ENCODE results near the gene C16orf90. TPM values are rescaled to one million over a fixed set of nuclear protein-coding genes. Genes with fewer than 3 reads are reported as not detected.
"Not testable (repeated sequence)": the region's sequence is repeated elsewhere in the genome, so short reads cannot be mapped to it uniquely, and the experiment has no call there.

The C16orf90 gene
- total RNA-seq, 1 donor from 2014 or later, result not detected

DNA sequence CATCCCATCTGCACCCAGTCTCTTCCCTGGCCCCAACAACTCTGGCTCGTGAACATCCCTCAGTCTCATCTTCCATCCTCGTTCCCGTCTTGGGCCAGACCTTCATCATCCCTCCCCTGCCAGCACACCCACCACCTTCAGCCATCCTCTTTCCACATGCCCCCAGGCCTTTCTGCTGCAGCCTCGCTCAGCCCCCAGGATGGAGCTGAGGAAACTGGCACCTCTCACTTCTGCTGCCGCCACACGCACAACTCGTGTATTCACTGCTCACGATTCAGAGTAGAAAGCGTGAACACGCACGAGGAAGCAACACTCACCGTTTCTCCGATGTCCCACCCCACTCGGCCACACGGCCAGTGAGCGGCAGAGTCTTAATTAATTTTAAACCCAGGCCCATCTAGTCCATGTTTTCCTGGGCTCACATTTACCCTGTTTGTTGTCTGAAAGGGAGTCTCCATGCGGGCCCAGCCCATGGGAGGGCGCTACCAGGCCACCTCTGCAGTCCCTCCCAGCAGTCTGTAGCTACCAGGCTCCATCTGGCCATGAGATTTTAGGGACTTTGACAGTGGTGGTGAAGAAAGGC, 12.5 kb downstream of the C16orf90 start:
- DNase-seq, result no peak

DNA sequence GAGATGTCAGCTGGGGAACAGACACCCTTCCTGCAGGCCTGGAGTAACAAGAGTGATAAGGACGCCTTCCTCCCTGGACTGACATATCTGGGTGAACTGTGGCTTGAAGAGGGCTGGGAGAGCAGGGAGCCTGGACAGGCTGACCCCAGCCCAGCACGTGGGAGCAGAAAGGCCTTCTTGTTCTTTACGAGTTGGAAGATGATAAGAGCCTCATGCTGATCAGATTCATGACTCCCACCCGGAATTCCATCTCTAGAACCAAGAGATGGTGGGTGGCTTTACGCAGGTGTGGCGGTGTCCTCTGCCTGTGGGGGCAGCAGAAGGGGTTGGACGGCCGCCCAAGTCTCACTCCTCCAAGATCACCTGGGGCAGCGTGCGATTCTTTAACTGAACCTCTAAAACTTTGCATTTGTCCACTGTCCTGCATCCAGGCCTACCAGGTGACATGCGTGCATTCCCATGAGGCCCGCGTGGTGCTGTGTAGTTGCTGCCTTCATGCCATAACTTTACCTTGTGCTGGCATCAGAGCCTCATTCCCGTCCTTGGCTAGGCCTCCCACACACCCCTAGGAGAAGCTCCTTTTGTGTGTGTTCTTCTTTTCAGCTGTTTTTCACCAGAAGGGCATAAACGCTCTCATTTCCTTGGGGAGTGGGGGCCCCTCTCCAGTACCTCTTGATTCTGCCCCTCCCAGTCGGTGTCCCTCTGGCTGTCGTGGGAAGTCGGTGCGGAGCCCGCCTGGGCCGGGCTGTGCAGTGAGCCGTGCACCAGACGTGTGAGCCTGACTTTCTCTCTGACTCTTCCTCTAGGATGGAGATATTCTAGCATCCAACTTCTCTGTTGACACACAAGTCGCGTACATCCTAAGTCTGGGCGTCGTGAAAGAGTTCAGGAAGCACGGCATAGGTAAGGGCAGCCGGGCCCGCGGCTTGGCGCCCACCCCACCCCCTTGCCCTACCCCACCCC, 13.3 kb downstream of the C16orf90 start:
- DNase-seq, result no peak

DNA sequence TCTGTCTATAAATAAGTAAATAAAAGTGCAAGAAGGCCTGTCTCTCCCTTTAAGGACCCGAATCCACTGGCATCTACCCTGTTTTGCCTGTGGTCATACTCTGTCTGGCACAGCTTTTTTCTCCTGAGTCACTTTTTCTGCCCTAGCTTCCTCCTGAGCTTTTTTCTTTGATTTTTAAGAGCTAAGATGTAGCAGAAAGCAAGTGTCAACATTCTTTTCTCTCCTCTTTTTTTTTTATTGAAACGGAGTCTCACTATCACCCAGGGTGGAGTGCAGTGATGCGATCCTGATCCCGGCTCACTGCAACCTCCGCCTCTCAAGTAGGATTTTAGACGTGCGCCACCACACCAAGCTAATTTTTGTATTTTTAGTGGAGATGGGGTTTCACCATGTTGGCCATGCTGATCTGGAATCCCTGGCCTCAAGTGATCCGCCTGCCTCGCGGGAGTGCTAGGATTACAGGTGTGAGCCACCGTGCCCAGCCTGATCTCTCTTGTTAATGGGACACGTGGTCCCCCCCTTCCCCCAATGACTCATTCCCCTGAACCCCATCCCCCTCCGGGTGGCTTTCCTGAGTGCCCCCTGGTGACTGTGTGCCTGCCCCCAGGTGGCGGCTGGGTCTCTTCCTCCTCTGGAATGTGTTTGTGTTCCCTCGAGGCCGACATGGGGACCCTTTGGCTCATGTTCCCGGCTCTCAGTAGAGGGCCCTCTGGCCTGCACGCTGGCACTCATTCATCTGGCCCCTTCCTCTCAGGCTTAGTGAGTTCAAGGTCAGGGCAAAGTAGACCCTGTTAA, 14.2 kb downstream of the C16orf90 start:
- DNase-seq, result no peak

DNA sequence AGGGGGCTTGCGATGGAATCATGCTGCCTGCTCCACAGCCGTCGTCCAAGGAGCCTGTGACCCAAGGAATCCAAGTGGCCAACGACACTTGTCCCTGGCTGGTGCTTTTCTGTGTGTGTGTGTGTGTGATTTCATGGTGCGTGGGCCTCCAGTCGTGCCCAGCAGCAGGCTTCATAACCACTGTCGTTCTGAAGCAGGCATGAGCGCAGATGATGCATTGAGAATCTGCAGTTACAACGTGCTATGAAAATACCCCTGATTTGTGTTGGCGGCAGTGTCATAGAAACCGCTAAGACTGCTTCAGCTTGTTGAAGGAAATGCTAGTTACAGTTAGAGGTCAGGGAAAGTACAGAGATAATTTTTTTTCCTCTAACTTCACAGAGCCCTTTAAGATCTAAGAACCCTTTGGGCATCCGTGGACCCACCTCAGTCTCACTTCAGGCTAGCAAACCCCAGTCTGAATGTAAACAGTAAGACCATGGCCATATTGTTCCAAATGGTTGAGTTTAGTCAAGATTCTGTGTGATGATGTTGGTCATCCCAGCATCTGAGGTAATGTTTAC, 15.6 kb downstream of the C16orf90 start:
- DNase-seq, result no peak

DNA sequence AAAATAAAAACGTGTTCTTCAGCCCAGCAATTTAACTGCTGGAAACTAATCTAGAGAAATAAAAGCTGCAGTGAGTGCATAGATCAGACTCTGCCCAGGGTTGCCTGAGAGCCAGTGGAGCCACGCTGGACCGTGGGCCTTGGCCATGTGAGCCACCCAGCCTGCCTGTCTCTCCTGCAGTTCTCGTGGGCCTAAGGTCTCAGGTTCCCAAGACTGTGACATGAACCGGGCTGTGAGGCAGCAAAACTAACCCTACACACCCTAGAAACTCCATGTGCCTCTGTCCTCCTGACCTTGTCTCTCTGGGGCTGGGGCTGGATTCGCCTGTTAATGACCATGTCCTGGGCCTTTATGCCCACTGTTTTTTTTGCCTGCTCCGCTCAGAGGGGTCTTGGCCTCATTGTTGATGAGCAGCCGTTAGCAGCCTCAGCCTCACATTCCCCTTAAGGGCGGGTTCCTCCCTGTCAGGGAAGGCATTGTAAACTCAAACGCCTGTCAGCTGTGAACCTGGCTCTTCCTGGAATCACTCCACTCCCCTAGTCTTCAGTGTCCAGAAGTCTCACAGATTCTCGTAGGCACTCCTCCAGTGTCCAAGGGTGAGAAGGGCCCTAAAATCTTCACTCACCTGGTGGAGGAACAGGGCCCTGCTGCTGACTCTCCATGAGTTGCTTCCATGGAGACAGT, 16.9 kb downstream of the C16orf90 start:
- DNase-seq, result no peak

DNA sequence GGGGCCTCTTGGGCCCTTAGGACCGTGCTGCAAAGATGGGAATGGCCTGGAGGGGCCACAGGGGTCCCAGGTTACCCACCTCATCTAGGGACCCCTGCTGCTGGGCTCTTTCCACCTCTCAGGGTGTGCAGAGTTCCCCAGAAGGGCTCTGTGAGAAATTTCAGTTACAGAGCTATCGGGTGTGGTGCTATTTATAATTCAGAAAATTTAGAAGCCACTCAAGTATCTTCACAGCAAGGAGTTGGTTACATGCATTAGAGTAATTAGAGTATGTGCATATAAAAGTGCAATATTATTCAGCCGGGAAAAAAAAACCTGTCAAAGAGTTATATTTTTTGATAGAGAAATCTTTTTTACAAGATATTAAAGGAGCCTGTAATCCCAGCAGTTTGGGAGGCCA, 18.9 kb downstream of the C16orf90 start:
- no peak for DNase-seq

DNA sequence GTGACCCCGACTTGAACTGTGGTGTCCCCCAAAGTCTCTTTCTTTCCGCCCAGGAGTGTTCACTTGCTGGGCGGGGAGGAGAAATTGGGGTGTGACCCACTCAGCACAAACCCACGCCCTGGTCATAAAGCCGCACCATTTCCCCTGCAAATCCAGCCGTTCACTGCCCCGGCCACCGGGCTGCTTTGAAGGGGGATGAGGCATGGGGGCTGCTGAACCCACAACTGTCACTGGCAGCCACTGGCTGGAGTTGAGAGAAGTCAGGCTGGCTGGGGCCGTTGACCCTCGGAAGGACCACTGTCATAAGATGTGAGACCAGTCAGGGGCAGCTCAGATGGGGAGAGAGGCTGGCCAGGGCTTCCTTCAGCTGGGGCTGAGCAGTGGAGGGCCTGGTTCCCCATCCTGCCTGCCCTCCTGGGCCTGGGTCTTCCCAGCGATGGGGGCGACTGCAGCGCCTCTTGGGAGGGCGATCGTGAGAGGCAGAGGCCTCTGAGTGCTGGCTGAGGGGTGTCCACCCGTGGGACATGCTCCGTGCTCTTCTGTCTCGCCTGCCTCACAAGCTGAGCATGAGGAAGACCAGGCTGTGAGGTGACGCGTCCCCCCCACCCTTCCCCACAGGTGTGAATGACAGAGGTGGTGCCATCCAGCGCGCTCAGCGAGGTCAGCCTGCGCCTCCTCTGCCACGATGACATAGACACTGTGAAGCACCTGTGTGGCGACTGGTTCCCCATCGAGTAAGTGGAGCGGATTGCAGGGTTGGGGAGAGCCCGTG, 19.5 kb downstream of the C16orf90 start:
- DNase-seq, result no peak

DNA sequence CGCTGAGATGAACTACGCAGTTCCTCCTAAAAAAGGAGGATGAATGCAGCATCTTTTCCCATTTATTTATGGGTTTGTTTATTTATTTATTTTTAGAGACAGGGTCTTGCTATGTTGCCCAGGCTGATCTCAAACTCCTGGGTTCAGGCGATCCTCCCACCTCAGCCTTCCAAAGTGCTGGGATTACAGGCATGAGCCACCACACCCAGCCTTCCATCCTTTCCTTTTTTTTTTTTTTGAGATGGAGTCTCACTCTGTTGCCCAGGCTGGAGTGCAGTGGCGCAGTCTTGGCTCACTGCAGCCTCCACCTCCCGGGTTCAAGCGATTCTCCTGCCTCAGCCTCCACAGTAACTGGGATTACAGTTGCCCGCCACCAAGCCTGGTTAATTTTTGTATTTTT, 20.4 kb downstream of the C16orf90 start:
- DNase-seq, result not testable (repeated sequence)

DNA sequence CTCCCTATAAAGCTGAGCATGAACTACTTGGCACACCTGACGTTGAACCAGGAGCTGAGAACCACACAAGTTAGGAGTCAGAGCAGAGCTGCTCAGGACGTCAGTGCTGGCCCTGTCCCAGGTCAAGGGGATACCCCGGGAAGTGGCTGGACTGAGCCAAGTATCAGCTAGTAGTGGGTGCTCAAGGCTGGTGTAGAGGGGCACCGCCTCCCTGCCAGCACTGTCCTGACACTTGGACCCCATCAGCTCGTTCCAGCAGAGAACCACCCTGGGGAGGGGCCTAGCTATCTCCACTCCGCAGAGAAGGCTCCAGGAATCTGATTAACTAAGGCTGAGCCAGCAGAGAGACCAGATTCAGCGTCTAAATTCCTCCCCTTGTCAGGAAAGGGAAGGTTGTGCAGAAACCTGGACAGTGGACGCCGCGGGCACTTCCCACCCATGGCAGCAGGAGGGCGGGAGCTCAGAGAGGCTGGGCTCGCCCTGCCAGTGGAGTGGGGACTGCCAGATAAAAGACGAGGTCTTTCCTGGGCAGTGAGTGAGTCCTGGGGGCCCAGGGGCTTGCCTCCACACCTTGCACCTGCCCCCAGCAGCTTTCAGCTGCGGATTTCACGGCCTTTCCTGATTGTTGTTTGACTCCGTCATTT, 21.0 kb downstream of the C16orf90 start:
- no peak for DNase-seq

DNA sequence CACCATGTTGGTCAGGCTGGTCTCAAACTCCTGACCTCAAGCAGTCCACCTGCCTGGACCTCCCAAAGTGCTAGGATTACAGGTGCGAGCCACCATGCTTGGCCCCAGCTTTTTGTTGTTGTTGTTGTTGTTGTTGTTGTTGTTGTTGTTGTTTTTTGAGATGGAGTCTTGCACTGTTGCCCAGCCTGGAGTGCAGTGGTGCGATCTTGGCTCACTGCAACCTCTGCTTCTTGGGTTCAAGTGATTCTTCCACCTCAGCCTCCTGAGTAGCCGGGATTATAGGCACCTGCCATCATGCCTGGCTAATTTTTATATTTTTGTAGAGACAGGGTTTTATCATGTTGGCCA, 21.7 kb downstream of the C16orf90 start:
- DNase-seq, result not testable (repeated sequence)

DNA sequence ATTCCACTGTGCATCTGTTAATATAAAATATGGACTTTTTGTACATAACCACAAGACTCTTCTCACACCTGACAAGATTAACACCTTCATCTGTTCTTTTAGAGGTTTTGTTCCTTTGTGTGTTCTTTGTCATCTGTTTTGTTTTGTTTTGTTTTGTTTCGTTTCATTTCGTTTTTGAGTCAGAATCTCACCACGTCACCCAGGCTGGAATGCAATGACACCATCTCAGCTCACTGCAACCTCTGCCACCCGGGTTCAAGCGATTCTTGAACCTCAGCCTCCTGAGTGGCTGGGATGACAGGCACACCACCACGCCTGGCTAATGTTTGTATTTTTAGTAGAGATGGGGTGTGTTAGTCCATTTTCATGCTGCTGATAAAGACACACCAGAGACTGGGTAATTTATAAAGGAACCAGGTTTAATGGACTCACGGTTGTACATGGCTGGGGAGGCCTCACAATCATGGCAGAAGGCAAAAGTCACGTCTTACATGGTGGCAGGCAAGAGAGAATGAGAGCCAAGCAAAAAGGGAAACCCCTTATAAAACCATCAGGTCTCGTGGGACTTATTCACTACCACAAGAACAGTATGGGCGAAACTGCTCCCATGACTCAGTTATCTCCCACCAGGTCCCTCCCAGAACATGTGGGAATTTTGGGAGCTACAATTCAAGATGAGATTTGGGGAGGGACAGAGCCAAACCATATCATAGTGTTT, 22.3 kb downstream of the C16orf90 start:
- DNase-seq, result no peak

DNA sequence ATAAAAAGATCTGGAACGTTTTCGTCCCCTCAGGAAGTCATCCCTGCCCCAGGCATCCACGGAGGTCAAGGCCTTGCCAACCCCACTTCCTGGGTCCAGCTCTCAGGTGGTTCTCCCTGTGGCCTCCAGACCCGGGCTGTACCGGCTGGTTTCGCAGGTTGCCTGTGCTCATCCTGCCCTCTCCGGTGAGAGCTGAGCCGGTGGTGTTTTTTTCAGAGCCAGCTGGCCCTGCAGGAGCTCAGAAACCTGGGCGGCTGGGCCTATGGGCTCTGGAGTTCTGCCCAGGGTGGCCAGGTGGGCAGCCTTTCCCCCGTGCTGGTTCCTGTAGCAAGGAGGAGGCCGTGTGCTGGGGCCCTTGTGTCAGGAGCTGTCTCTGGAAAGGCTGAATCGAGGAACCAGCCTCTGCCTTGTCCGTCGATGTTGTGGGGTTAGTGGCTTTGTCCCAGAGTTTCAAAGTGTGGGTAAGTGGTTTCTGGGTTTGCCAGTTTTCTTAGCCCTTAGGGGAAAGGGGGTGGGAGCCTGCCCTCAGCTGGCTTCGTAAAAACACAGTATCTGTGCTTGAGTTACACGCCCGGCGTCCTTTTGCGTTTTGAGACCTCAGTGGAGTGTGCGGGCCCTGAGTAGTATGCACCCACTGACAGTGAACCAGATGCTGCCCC, 23.6 kb downstream of the C16orf90 start:
- DNase-seq, result no peak

DNA sequence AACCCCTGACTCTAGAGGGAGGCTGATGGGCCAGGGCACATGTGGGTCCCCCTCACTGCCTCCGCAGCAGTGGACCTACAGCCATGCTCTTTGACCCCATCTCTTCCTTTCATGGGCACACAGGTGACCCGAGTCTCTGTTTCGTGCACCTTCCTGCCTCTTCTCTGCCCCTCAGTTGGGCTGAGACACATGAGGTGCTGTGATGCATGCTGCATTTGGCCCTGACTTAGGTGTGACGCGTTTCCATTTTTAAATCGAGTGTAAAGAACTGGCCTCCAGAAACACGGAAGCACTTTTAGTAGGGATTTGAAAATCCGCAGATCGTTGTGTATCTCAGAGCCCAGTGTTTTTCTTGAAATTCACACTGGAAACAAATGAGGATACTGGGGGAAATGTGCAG, 24.6 kb downstream of the C16orf90 start:
- no peak for DNase-seq

DNA sequence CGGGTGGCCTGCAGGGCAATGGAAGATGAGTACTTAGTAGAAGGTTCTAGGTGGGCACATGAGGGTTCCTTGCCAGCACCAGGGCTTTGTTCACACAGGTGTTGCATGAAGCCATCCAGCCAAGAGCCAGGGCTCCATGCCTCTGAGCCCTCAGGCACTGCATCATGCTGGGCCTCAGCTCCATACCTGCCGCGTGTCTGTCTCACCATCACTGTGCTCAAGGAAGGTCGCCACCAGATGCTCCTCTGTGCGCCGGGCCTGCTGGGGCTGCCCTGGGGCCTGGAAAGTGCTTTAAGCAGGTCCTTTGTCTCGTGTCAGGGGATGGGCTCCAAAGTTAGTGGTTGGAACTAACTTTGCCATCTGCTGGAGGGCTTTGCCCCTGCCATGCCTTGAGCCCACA, 25.6 kb downstream of the C16orf90 start:
- DNase-seq, result no peak

DNA sequence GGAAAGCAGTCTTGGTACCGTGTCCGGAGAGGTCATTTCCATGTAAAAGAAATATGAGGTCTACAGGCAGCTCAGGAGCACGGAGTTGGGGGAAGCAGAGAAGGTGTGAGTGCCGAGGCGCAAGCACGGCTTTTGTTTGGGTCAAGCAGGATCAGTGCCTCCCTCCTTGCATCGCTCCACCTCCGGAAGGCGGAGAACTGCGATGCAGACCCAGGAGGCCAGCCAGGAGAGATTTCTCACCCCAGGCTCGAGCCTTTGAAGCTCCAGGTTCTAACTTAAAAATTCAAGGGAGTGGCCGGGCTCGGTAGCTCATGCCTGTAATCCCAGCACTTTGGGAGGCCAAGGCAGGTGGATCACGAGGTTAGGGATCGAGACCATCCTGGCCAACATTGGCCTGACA, 26.8 kb downstream of the C16orf90 start:
- no peak for DNase-seq

DNA sequence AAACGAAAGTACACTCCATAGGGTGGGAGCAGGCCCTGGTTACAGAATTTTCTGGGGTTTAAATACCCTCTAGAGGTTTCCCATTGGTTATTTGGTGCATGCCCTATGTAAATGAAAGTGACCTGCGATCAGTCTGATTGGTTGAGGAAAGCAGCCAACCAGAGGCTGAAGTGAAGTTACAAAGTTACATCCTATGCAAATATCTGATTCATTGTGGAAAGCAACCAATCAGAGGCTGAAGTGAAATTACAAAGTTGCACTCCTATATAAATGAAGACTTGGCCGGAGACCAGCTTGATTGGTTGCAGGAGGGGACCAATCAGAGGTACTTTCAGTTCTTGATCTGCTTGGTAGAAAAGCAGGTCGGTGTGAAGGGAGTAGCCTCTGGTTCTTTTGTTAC, 27.4 kb downstream of the C16orf90 start:
- DNase-seq, result no peak

DNA sequence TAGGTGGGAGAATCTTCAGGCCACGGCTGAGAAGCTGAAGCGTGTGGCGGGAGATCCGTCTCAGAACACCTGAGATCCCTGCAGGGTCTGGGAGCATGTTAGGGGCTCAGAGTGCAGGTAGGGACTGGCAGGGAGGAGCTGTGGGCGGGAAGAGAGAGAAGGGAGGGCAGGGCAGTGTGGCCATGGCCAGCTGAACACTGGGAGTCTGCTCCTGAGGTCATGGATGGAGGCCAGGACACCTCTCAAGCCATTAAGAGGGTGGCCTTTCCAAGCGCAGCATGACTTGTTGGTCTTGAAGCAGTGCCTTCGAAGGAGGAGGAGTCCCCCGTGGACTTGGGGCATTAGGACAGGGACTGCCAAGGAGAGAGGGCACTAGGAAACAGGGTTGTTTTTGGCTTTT, 28.1 kb downstream of the C16orf90 start:
- DNase-seq, result no peak

DNA sequence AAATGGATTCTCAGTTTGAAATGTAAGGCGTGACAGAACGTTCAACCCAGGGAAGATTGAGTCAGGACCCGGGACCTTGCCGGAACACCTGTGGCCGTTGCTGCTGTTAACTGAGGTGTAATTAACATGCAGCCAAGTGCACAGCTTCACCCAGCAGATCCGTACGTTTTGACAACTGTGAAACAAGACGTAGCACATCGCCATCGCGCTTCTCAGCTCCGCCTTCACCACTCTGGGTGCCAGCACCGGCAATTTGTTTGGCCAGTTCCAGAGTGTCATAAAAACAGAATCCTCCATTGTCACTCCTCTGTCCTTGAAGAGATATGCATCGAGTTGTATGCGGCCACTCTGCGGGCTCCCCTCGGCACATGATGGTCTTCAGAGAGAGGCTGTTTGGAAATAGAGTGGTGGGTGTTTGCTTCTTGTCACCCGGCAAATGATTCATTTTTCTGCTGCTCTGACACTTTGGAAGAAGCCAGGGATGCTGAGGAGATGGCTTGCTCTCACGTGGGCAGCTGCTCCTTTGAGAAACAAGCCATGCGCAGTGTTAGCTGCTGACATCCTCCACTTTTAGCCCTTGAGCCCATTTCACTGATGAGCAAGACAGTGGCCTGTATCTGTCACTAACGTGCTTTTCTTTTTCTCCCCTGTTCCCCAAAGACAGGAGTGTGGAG, 29.2 kb downstream of the C16orf90 start:
- no peak for DNase-seq

DNA sequence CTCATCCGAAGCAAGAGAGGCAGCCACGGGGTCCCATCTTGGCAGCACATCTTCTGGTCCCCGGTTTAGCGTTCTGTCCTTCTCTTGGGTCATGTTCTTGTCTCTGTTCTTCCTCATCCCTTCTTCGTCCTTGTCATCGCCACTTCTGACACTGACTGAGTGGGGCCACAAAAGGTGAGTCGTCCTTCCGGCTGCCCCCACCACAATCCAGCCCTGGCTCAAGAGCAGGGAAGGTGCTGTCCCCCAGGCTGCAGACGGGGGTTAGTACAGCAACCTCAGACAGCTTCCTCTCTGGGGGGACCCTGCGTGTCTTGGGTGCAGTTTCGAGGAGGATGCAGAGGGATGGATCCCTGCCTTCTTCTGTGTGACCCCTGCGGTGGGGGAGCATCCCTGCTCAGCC, 30.0 kb downstream of the C16orf90 start:
- no peak for DNase-seq

Measured in skin of body (tissue), 2 donors.